IPS-NIHi11 (cell line): Measurements from ENCODE around the gene AK3.

Experiments
- DNase-seq: peaks from one replicate; pipeline ENCODE4 v3.0.0; 2012; ENCODE audit warnings: mixed read lengths, low spot score

AK3 gene

GRCh38 chr9:4748612-4749011 lies 7.6 kb upstream of the AK3 start:
- DNase-seq: no peak

- no peak for DNase-seq
Observed at GRCh38 chr9:4746278-4747030, 5.5 kb upstream of the AK3 start.

- no peak for DNase-seq
Observed at GRCh38 chr9:4743131-4743875, 2.3 kb upstream of the AK3 start.

- no peak for DNase-seq
Observed at GRCh38 chr9:4742246-4742645, 1.2 kb upstream of the AK3 start.

- peak; percentile 58 for DNase-seq
Observed at GRCh38 chr9:4741365-4742089, 525 bp upstream of the AK3 start.

- no peak for DNase-seq
Observed at GRCh38 chr9:4740388-4740637, 689 bp downstream of the AK3 start.

- DNase-seq: no peak
Observed at GRCh38 chr9:4739587-4740387, 1.2 kb downstream of the AK3 start.

GRCh38 chr9:4738866-4739586 lies 2.0 kb downstream of the AK3 start:
- no peak for DNase-seq

GRCh38 chr9:4734150-4734549 lies 6.9 kb downstream of the AK3 start:
- DNase-seq: no peak

- DNase-seq: no peak
Observed at GRCh38 chr9:4732890-4733289, 8.1 kb downstream of the AK3 start.

- no peak for DNase-seq
Observed at GRCh38 chr9:4727593-4727992, 13.4 kb downstream of the AK3 start.

GRCh38 chr9:4725706-4726442 lies 15.1 kb downstream of the AK3 start:
- DNase-seq: no peak

GRCh38 chr9:4721736-4722135 lies 19.3 kb downstream of the AK3 start:
- no peak for DNase-seq

- DNase-seq: no peak
Observed at GRCh38 chr9:4718911-4719310, 22.1 kb downstream of the AK3 start.

GRCh38 chr9:4717815-4718214 lies 23.2 kb downstream of the AK3 start:
- no peak for DNase-seq

- no peak for DNase-seq
Observed at GRCh38 chr9:4716163-4716562, 24.8 kb downstream of the AK3 start.

GRCh38 chr9:4714266-4715016 lies 26.6 kb downstream of the AK3 start:
- no peak for DNase-seq

GRCh38 chr9:4713849-4714248 lies 27.2 kb downstream of the AK3 start:
- no peak for DNase-seq

GRCh38 chr9:4709380-4709779 lies 31.6 kb downstream of the AK3 start:
- DNase-seq: no peak

GRCh38 chr9:4706971-4707622 lies 33.9 kb downstream of the AK3 start:
- no peak for DNase-seq
